ENCODE measurements around the gene GLI2. TPM values are rescaled to one million over a fixed set of nuclear protein-coding genes. Genes with fewer than 3 reads are reported as not detected.

Gene GLI2
- total and polyA plus RNA-seq, 2 of the 4 experiments (the other 2 are of a cell fraction): 3.8 to 26.0 TPM

DNA sequence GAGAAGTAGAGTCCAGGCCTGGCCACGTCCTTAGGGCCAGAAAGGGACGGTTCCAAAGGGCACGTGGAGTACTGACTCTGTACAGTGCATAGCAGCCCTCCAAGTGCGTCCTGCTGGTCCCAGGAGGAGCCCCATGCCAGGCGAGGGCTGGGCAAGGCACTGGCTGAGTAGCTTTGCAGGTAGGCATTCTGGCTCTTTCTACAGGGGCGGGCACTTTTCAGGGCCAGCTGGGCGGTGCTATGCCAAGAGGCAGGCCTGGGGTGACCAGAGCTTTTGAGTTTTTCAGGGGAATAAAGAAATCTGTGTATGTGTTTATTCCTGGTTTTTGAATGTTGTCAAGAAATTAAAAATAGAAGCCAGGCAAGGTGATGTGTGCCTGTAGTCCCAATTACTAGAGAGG lies 15.4 kb upstream of the GLI2 start:
- Histone ChIP-seq H3K18ac (ENCODE audit: low read depth, low read length) (no peak overlapping the region), H4K8ac (ENCODE audit: low read depth in 2 of 2, low read length in 2 of 2) (no peak overlapping the region), H3K4me1 (ENCODE audit: control insufficient read depth, insufficient read depth, low read length) (peaks cover 13% of the 10 kb centered on the region), H3K9me1 (ENCODE audit: insufficient read depth, low read length) (peaks cover 9% of the 10 kb centered on the region), H3K9me3 (ENCODE audit: control insufficient read depth, insufficient read depth, low read length) (no peaks in the 10 kb centered on the region), H3K36me3 (ENCODE audit: control insufficient read depth, insufficient read depth, low read length) (no peaks in the 10 kb centered on the region), H4K20me1 (ENCODE audit: insufficient read depth, low read length) (peaks cover 6% of the 10 kb centered on the region; the same call in 1 of the 2 replicates), H2BK15ac (ENCODE audit: low read depth, low read length) (no peak overlapping the region), H2BK20ac (ENCODE audit: low read depth, low read length) (no peak overlapping the region), H3K56ac (ENCODE audit: extremely low read depth, insufficient read depth, low read length) (no peak overlapping the region), H4K5ac (ENCODE audit: low read depth, low read length) (no peak overlapping the region), H2BK5ac (ENCODE audit: low read depth, low read length, poor library complexity, severe bottlenecking) (no peak overlapping the region), H3K4me2 (ENCODE audit: low read depth, low read length) (no peak overlapping the region), H2AK9ac (replicated peaks; ENCODE audit: low read depth, low read length, poor library complexity) (no peak overlapping the region), H2AFZ (replicated peaks; ENCODE audit: low read length, poor library complexity) (no peak overlapping the region), H3K27me3 (ENCODE audit: control insufficient read depth, insufficient read depth, low read length) (no peaks in the 10 kb centered on the region), H3K27ac (ENCODE audit: insufficient read depth, low read length) (no peak overlapping the region), H3K79me1 (ENCODE audit: low read depth in 1 of 2, low read length in 2 of 2) (peaks cover 0 to 4% of the 10 kb centered on the region in 2 experiments; a peak in 1 of 4 replicates), H4K91ac (ENCODE audit: insufficient read depth, low read depth, low read length) (no peak overlapping the region), H3K9ac (ENCODE audit: low read depth, low read length) (no peak overlapping the region), H3K4me3 (ENCODE audit: insufficient read depth, low read depth, low read length) (no peak overlapping the region), H2AK5ac (ENCODE audit: low read depth, low read length) (no peak overlapping the region; the same call in 1 of the 2 replicates), H2BK120ac (ENCODE audit: low read depth, low read length) (no peak overlapping the region), H3K14ac (replicated peaks; ENCODE audit: low read depth, low read length) (no peak overlapping the region), H3K4ac (ENCODE audit: low read depth, low read length) (no peak overlapping the region), H3K23ac (ENCODE audit: low read depth, low read length) (no peak overlapping the region)
- no TSS peak for BruUV-seq (replicated peaks)
- POLR2A ChIA-PET (ENCODE audit: unreplicated experiment): no interaction called here
- intact Hi-C loops (cut with micrococcal nuclease) (no loop called here), dilution Hi-C loops (cut with HindIII; ENCODE audit: low sequenced_read_pairs, unreplicated experiment) (no loop called here), in situ Hi-C loops (cut with MboI; ENCODE audit: low sequenced_read_pairs) (no loop called here)
- 92% methylated on average over 4 of the region's 7 CpGs; no CpG with 5 or more reads in 1 of the 2 experiments for WGBS, 2 experiments (ENCODE audit: extremely low coverage in 2 of 2, insufficient read length in 1 of 2)
- CTCF ChIA-PET: no interaction called here
- ATAC-seq (ENCODE audit: low read depth) (no peak), DNase-seq (no peak)
- TF ChIP-seq, protein P1, sequence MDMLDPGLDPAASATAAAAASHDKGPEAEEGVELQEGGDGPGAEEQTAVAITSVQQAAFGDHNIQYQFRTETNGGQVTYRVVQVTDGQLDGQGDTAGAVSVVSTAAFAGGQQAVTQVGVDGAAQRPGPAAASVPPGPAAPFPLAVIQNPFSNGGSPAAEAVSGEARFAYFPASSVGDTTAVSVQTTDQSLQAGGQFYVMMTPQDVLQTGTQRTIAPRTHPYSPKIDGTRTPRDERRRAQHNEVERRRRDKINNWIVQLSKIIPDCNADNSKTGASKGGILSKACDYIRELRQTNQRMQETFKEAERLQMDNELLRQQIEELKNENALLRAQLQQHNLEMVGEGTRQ (IDR thresholded peaks at IDR 0.05; ENCODE audit: low read depth, low read length): no peak
- TF ChIP-seq RCOR1 (IDR thresholded peaks at IDR 0.05; ENCODE audit: insufficient replicate concordance, low read length): no peak

Measured in IMR-90 (cell line).